Measurements from ENCODE around the gene PCDHB13. TPM values are rescaled to one million over a fixed set of nuclear protein-coding genes. Genes with fewer than 3 reads are reported as not detected.
"Not testable (repeated sequence)": the region's sequence is repeated elsewhere in the genome, so short reads cannot be mapped to it uniquely, and the experiment has no call there.

Gene PCDHB13
- total RNA-seq, 2 donors from 2014 or later = 1.8 to 3.3 TPM

GRCh38 chr5:141208478-141208877, 5.2 kb upstream of the PCDHB13 start, which contains the start of gene PCDHB12:
PCDHB12 (plus strand) TSS chr5:141208719; CDS start chr5:141208908, 189 bp downstream.
- peaks cover 24% of the 10 kb centered on the region for H3K9me3 Mint-ChIP-seq
- H3K27ac Mint-ChIP-seq = peak within 1 kb of the TSS; percentile 78
- DNase-seq = peak; percentile 70
- no peak within 1 kb of the TSS for H3K4me3 ChIP-seq (ENCODE audit: low read length)
- 81 to 87% methylated on average over 10 of the region's 11 CpGs for WGBS, 2 experiments (ENCODE audit: insufficient coverage in 1 of 2, insufficient read length in 1 of 2)
- no peaks in the 10 kb centered on the region for H3K9me3 ChIP-seq (ENCODE audit: control insufficient read depth, low read length)
- H3K36me3 Mint-ChIP-seq (ENCODE audit: low read depth) = peaks cover 11% of the 10 kb centered on the region
- H3K4me3 Mint-ChIP-seq = peak within 1 kb of the TSS; percentile 58
- H3K36me3 ChIP-seq (ENCODE audit: control insufficient read depth, insufficient read depth, low read length) = no peaks in the 10 kb centered on the region
- peaks cover 7% of the 10 kb centered on the region for H3K27me3 Mint-ChIP-seq (ENCODE audit: insufficient read depth)
- no peaks in the 10 kb centered on the region for H3K4me1 ChIP-seq (ENCODE audit: control insufficient read depth, insufficient read depth, low read length)
- no peak within 1 kb of the TSS for H3K27ac ChIP-seq (ENCODE audit: low read depth, low read length)
- no peaks in the 10 kb centered on the region for H3K27me3 ChIP-seq (ENCODE audit: control insufficient read depth, insufficient read depth, low read length, poor library complexity, severe bottlenecking)
- peaks cover 7% of the 10 kb centered on the region for H3K4me1 Mint-ChIP-seq
- no peak within 1 kb of the TSS for H3K9ac ChIP-seq (ENCODE audit: extremely low read depth, low read length, poor library complexity, severe bottlenecking)
- TF ChIP-seq CTCF (conservative IDR thresholded peaks at IDR 0.05) = peak; percentile 77

GRCh38 chr5:141210281-141210680, 3.4 kb upstream of the PCDHB13 start:
- not testable (repeated sequence) for H3K27ac ChIP-seq (ENCODE audit: low read depth, low read length); DNase-seq; H3K4me3 Mint-ChIP-seq; H3K4me1 ChIP-seq (ENCODE audit: control insufficient read depth, insufficient read depth, low read length); H3K27ac Mint-ChIP-seq; H3K4me3 ChIP-seq (ENCODE audit: low read length); H3K36me3 ChIP-seq (ENCODE audit: control insufficient read depth, insufficient read depth, low read length); H3K9ac ChIP-seq (ENCODE audit: extremely low read depth, low read length, poor library complexity, severe bottlenecking); H3K4me1 Mint-ChIP-seq; H3K27me3 ChIP-seq (ENCODE audit: control insufficient read depth, insufficient read depth, low read length, poor library complexity, severe bottlenecking); H3K27me3 Mint-ChIP-seq (ENCODE audit: insufficient read depth); H3K9me3 ChIP-seq (ENCODE audit: control insufficient read depth, low read length)
- Mint-ChIP-seq H3K36me3 (ENCODE audit: low read depth) (peaks cover 18% of the 10 kb centered on the region), H3K9me3 (peaks cover 39% of the 10 kb centered on the region)
- WGBS, 2 experiments (ENCODE audit: insufficient coverage in 1 of 2, insufficient read length in 1 of 2) = 95 to 100% methylated on average over 11 to 29 of the region's 39 CpGs

GRCh38 chr5:141210849-141211248, 2.9 kb upstream of the PCDHB13 start:
- not testable (repeated sequence) for H3K4me1 ChIP-seq (ENCODE audit: control insufficient read depth, insufficient read depth, low read length); H3K27ac Mint-ChIP-seq; H3K36me3 ChIP-seq (ENCODE audit: control insufficient read depth, insufficient read depth, low read length); DNase-seq; H3K4me3 Mint-ChIP-seq; H3K9me3 ChIP-seq (ENCODE audit: control insufficient read depth, low read length); H3K27me3 Mint-ChIP-seq (ENCODE audit: insufficient read depth); H3K4me1 Mint-ChIP-seq; H3K27ac ChIP-seq (ENCODE audit: low read depth, low read length); H3K27me3 ChIP-seq (ENCODE audit: control insufficient read depth, insufficient read depth, low read length, poor library complexity, severe bottlenecking); H3K4me3 ChIP-seq (ENCODE audit: low read length); H3K9ac ChIP-seq (ENCODE audit: extremely low read depth, low read length, poor library complexity, severe bottlenecking)
- Mint-ChIP-seq H3K36me3 (ENCODE audit: low read depth) (peaks cover 19% of the 10 kb centered on the region), H3K9me3 (peaks cover 43% of the 10 kb centered on the region)
- 92 to 93% methylated on average over 8 to 23 of the region's 27 CpGs for WGBS, 2 experiments (ENCODE audit: insufficient coverage in 1 of 2, insufficient read length in 1 of 2)

- WGBS, 2 experiments (ENCODE audit: insufficient coverage in 1 of 2, insufficient read length in 1 of 2) = 91 to 92% methylated on average over 6 to 9 of the region's 12 CpGs
- not testable (repeated sequence) for H3K27me3 ChIP-seq (ENCODE audit: control insufficient read depth, insufficient read depth, low read length, poor library complexity, severe bottlenecking); H3K27ac Mint-ChIP-seq; H3K4me1 ChIP-seq (ENCODE audit: control insufficient read depth, insufficient read depth, low read length); H3K4me1 Mint-ChIP-seq; H3K27ac ChIP-seq (ENCODE audit: low read depth, low read length); H3K4me3 Mint-ChIP-seq; DNase-seq; H3K9ac ChIP-seq (ENCODE audit: extremely low read depth, low read length, poor library complexity, severe bottlenecking); H3K27me3 Mint-ChIP-seq (ENCODE audit: insufficient read depth); H3K36me3 ChIP-seq (ENCODE audit: control insufficient read depth, insufficient read depth, low read length)
- H3K9me3 Mint-ChIP-seq = peaks cover 47% of the 10 kb centered on the region
- peak overlapping the region; percentile 23 for H3K4me3 ChIP-seq (ENCODE audit: low read length)
- H3K9me3 ChIP-seq (ENCODE audit: control insufficient read depth, low read length) = peaks cover 11% of the 10 kb centered on the region
- H3K36me3 Mint-ChIP-seq (ENCODE audit: low read depth) = peaks cover 27% of the 10 kb centered on the region
These were observed 864 bp downstream of the PCDHB13 start for GRCh38 chr5:141214583-141214982.

- H3K27me3 ChIP-seq (ENCODE audit: control insufficient read depth, insufficient read depth, low read length, poor library complexity, severe bottlenecking); H3K4me1 ChIP-seq (ENCODE audit: control insufficient read depth, insufficient read depth, low read length); H3K36me3 ChIP-seq (ENCODE audit: control insufficient read depth, insufficient read depth, low read length); H3K9ac ChIP-seq (ENCODE audit: extremely low read depth, low read length, poor library complexity, severe bottlenecking); H3K27ac Mint-ChIP-seq; H3K4me1 Mint-ChIP-seq; H3K27me3 Mint-ChIP-seq (ENCODE audit: insufficient read depth); H3K4me3 Mint-ChIP-seq; H3K4me3 ChIP-seq (ENCODE audit: low read length); DNase-seq; H3K27ac ChIP-seq (ENCODE audit: low read depth, low read length): not testable (repeated sequence)
- Mint-ChIP-seq H3K36me3 (ENCODE audit: low read depth) (peaks cover 20% of the 10 kb centered on the region), H3K9me3 (peaks cover 39% of the 10 kb centered on the region)
- peaks cover 11% of the 10 kb centered on the region for H3K9me3 ChIP-seq (ENCODE audit: control insufficient read depth, low read length)
- WGBS, 2 experiments (ENCODE audit: insufficient coverage in 1 of 2, insufficient read length in 1 of 2) = 93% methylated on average over 9 to 28 of the region's 40 CpGs
These were observed 1.8 kb downstream of the PCDHB13 start for GRCh38 chr5:141215504-141215903.

- DNase-seq; H3K27ac Mint-ChIP-seq; H3K27ac ChIP-seq (ENCODE audit: low read depth, low read length); H3K4me1 Mint-ChIP-seq; H3K4me1 ChIP-seq (ENCODE audit: control insufficient read depth, insufficient read depth, low read length); H3K4me3 Mint-ChIP-seq; H3K27me3 ChIP-seq (ENCODE audit: control insufficient read depth, insufficient read depth, low read length, poor library complexity, severe bottlenecking); H3K9ac ChIP-seq (ENCODE audit: extremely low read depth, low read length, poor library complexity, severe bottlenecking); H3K27me3 Mint-ChIP-seq (ENCODE audit: insufficient read depth); H3K4me3 ChIP-seq (ENCODE audit: low read length); H3K36me3 ChIP-seq (ENCODE audit: control insufficient read depth, insufficient read depth, low read length): not testable (repeated sequence)
- peaks cover 36% of the 10 kb centered on the region for H3K9me3 Mint-ChIP-seq
- H3K9me3 ChIP-seq (ENCODE audit: control insufficient read depth, low read length) = peaks cover 11% of the 10 kb centered on the region
- peaks cover 17% of the 10 kb centered on the region for H3K36me3 Mint-ChIP-seq (ENCODE audit: low read depth)
- 94 to 97% methylated on average over 6 to 18 of the region's 26 CpGs for WGBS, 2 experiments (ENCODE audit: insufficient coverage in 1 of 2, insufficient read length in 1 of 2)
These were observed 2.3 kb downstream of the PCDHB13 start for GRCh38 chr5:141216035-141216434.

All from endodermal cell (in vitro differentiated cells).